HG02798 (cell line): ENCODE results near the gene TNIK.
"Not testable (repeated sequence)": the region's sequence is repeated elsewhere in the genome, so short reads cannot be mapped to it uniquely, and the experiment has no call there.

Source experiments
- ATAC-seq: cut with Tn5 transposase; IDR thresholded peaks from one replicate; pipeline ENCODE4 v1.9.1; 2021; ENCODE audit warnings: mild to moderate bottlenecking; ENCODE audit not compliant: unreplicated experiment, poor library complexity

Gene TNIK

DNA sequence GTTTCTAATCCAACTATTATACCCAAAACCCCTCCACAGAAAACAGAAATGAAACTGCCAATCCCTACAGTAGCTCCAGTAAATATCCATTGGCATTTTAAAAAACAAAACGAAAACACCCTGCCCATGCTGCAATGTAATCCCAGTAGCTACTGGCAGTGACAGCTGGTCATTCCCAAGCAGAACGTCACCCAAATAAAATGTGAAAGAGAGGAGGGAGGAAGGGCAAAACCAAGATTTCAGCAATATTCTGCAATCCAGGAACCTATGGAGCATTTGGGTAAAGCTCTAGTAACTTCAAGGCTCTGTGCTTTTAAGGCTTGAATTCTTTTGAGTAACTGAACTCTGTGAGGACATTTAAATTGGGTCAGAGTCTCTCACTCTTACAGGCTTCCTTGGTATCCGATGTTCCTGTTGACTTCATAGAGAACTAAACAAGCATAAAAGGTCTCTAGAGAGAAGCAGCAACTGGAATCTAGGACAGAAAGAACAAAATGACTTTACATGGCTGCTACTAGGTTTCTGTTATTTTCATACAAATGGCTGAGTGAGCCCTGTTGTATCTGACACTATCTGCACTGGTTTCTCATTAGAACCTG is 136.2 kb downstream of the TNIK start:
- ATAC-seq = no peak

GRCh38 chr3:171321559-171322360 is 138.4 kb downstream of the TNIK start:
- ATAC-seq = no peak

GRCh38 chr3:171320750-171321558 is 139.3 kb downstream of the TNIK start:
- no peak for ATAC-seq

- no peak for ATAC-seq
These were observed 143.0 kb downstream of the TNIK start for GRCh38 chr3:171317171-171317570.

DNA sequence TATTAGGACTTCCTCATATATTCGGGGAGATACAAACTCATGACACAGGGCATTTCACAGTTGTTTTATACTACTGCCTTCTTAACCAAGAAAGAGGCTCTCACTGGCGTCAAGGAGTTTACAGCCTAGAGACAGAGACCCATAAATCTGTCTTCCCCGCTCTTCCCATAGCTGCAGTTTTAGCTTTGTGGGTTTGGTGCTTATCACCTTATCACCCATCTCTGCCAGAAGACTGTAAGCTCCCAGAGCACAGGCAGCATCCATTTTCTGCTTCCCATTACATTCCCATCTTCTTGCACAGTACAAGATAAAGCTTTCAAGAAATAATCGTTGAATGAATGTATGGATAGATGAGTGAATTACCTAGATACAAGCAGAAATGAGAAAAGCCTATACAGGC is 144.3 kb downstream of the TNIK start:
- no peak for ATAC-seq

DNA sequence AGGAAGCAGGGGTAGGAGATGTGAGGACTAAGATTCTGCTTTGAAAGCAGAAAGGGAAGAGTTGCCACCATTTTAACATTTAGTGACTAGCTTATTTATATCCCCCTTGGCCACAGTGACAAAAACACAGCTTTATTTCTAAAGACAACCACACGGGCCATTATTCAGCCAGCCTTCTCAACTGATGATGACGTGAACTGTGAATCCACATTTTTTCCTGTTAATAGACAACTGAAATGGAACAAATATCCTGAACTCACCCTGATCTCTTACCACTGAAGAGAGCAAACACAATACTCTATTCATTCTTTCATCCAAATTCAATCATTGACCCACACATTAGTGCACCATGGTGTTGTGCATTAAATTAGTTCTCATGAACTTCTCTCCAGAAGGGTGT is 145.1 kb downstream of the TNIK start:
- no peak for ATAC-seq

GRCh38 chr3:171314341-171314740 is 145.9 kb downstream of the TNIK start:
- ATAC-seq = no peak

DNA sequence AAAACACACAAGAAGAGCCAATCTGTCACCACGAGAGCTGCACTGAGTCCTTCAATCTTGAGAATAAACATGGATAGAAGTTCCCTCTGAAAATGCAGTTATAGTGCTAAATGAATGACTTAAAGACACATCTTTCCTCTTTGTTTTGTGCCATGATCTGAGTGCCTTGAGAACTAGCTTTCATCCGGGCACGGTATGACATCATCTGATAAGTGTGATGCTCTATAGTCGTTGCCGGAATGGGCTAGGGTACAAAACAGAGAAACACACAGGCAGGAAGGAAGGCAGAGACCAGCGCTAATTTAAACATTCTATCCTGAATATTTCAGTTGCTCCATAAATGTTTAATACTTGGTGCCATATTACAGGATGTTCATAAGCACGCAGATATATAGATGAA is 146.5 kb downstream of the TNIK start:
- ATAC-seq = no peak

GRCh38 chr3:171312741-171313140 is 147.5 kb downstream of the TNIK start:
- no peak for ATAC-seq

GRCh38 chr3:171311784-171312183 is 148.4 kb downstream of the TNIK start:
- no peak for ATAC-seq

DNA sequence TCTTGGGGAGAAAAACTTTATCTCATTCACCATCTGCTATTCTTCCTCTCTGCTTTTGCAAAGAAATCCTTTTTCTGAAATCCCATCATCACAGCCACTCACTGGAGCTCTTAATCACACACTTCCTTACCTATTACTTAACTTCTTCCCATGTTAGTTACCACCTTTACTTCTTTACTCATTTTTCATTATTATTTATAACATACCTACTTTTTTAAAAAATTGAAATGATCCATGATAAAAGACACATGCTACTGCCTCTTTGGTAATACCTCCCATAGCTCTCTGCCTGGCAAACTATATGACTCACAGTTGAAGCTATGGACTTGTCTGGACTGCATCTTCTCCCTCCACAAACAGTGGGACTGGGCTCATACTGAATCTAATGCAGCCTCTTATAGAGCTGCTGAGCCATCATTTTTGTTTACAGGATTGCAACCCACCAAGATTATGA is 150.3 kb downstream of the TNIK start:
- ATAC-seq = peak; percentile 39

GRCh38 chr3:171307988-171308387 is 152.2 kb downstream of the TNIK start:
- no peak for ATAC-seq

DNA sequence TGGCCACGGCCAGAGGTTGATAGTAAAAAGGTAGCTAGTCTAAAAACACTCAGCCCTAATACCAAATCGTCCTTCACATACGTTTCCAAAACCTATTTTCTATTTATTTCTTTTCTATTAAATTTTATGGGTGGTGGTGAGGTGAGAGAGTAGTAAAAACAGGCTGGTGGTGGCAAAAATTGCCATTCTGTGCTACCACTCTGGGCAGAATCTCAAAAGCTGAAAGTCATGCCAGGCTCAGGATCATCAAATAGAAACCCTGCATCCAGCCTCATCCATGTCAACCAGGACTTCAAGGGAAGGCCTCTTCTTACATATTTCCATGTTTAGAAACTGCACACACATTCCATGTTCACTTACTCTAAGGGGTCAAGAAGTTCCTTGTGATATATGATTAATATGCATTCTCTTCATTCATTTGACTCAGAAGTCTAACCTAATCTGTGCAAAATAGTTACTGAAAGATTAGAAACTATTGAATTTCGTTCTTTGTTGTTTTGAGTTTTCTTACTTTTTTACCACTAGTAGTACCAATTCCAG is 153.1 kb downstream of the TNIK start:
- no peak for ATAC-seq

- ATAC-seq = no peak
These were observed 153.6 kb downstream of the TNIK start for GRCh38 chr3:171306631-171307030.

DNA sequence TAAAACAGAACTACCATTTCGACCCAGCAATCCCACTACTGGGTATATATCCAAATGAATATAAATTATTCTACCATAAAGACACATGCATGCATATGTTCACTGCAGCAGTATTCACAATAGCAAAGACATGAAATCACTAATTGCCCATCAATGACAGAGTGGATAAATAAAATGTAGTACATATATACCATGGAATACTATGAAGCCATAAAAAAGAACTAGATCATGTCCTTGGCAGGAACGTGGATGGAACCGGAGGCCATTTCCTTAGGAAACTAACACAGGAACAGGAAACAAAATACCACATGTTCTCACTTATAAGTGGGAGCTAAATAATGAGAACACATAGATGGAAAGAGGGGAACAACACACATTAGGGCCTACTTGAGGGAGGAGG is 154.4 kb downstream of the TNIK start:
- ATAC-seq = not testable (repeated sequence)

DNA sequence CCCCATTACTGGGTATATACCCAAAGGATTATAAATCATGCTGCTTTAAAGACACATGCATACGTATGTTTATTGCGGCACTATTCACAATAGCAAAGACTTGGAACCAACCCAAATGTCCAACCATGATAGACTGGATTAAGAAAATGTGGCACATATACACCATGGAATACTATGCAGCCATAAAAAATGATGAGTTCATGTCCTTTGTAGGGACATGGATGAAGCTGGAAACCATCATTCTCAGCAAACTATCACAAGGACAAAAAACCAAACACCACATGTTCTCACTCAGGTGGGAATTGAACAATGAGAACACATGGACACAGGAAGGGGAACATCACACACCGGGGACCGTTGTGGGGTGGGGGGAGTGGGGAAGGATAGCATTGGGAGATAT is 155.7 kb downstream of the TNIK start:
- not testable (repeated sequence) for ATAC-seq

GRCh38 chr3:171304017-171304416 is 156.2 kb downstream of the TNIK start:
- not testable (repeated sequence) for ATAC-seq

DNA sequence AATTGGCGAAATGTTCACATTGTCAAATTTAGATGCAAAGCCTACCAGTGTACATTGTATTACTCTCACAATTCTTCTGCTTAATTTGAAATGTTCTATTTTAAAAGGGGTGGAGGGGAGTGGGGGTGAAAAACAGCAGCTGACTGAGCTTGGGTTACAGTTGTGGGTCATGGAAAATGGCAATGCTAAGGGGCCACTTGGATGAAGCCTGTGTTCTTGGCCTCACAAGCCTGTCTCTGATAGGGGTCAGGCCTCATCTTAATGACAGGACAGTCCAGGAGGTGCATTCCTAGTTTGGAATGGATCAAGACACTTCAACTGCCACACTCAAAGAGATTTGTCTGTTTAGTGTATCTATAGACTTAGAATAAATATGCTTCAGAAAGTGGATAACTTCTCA is 158.2 kb downstream of the TNIK start:
- ATAC-seq = no peak

DNA sequence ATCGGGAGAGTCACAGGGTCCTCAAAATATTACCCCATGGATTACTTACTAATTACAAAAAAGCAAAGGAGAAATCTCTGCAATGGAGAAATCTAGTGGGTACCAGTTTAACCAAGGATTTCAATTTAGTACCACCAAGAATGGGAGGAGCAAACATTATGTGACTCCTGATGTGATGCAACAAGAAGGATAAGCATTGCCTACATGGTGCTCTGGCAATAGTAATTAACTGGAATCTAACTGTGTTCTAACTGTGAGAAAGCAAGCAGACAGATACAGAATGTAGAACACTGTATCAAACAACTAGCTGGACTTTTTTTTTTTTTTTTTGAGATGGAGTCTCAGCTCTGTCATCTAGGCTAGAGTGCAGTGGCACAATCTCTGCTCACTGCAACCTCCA is 159.2 kb downstream of the TNIK start:
- no peak for ATAC-seq

DNA sequence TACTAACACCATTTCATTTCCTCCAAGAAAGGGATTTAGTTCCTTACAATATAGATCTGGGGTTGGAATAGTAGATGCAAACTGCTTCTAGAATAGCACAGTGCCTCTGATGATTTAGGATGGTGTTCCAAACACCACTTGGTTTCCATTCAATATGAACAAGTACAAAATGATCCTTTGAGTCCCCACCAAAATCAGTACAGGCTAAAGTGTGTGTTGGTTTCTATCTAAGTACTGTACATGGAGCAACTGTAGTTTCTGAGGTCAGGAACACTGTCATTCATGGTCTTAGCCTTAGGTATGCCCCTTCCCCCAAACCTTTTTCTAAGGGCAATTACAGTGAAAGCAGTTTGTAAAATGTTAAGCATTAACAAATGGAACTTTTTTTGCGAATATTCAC is 162.3 kb downstream of the TNIK start:
- no peak for ATAC-seq

DNA sequence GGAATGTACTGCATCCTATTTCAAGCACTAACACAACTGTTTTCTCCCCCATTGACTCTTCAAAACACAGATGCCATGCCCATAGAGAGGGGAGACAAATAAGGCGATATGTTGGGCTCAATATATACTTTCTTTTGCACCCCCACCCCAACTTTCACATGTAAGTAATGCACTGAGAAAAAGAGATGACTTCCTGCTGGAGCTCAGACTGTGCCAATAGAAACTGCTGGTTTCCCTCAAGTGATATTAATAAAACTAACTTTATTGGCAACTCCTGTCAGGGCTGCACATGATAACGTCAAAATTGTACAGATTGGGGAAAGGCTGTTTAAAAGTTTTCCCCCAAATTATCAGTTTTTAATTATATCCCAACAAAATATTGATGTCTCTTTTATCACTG is 163.0 kb downstream of the TNIK start:
- no peak for ATAC-seq
